ENCODE results near the gene TNXB. TPM values are rescaled to one million over a fixed set of nuclear protein-coding genes. Genes with fewer than 3 reads are reported as not detected.
A peak's percentile ranks its signal among the peaks of the same experiment; 100 is the strongest.

Gene TNXB
- total RNA-seq, 1 donor from 2014 or later = 10.3 TPM

DNA sequence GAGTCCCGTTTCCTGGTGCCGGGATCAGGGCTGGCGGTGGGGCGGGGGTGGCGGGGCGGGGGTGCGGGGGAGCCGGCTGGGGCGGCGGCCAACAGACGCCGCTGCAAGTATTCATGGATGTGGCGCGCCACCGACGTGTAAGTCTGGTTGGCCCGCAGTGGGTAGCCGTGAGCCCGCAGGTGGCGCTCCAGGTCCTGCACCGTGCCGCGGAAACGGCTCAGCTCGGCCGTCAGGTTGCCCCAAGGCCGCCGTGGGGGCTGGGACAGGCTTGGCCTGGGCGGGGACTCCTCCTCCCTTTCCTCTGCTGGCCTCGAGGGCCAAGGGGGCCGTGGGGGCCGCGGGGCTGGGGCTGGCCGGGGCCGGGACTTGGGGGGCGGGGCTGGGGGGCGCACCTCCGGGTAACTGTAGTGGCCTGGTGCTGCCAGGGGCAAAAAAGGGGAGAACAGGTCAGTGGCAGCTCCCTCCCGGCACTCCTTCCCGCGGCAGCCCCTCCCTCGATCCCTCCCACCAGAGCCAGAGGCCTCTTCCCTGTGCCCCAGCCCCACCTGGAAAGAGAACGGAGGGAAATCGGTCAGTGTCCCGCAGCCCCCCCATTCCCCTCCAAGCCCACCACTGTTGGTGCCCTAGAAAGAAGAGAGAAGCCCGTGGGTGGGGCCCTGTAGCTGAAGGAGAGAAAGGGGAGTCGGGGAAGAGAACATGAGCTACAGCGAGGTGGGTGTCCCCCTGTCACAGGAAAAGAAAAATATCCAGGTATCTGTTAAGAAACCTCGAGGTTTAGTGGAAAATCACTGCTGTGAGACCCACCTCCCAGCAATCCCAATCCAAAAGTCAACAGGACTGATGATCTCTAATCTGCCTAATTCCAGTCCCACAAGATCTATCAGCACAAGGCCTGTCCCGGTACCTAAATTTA lies 21.3 kb downstream of the TNXB start:
- peak overlapping the region; percentile 24 for H3K4me3 Mint-ChIP-seq (ENCODE audit: low read depth)

DNA sequence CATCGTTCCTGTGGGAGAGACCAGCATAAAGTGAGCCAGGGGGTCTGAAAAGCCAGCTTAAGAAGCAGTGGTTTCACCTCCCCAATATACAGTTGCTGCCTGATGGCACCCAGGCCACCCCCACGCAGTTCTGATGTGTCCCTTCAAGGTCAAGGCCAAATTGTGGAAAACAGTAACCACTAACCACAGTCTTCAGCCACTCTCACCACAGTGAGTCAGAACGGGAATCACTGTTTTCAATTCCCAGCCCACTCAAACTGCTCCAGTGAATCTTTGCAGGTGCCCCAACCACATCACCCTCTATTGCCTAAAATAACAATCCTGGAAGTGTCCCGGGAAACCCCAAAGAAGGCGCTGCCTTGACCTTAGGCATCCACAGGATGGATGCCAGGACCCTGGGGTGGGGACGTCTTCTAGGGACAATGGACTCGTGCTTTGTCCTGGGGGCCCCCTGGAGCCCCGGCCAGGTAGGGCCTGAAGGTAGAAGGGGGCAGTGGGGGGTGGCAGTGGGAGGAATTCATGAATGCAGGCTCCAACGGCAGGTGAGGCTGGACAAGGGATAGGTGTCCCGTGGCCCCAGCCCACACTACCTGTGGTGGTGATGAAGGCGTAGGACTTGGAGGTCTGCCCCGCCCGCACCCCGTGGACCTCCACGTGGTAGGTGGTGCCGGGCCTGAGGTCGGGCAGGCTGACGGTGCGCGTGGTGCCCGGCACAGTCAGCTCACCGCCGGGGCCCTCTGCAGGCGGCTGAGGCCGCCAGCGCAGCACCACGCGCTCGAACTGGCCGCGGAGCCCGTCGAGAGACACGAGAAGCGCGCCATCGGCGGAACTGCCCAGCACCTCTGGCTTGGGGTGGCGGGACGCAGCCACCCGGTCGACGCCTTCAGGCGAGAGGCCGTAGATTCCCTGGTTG lies 22.2 kb downstream of the TNXB start:
- Mint-ChIP-seq H3K27ac (no peak overlapping the region), H3K27me3 (peaks cover 36% of the 10 kb centered on the region), H3K9me3 (ENCODE audit: low read depth) (no peaks in the 10 kb centered on the region), H3K36me3 (ENCODE audit: insufficient read depth) (no peaks in the 10 kb centered on the region), H3K4me3 (ENCODE audit: low read depth) (no peak overlapping the region), H3K4me1 (ENCODE audit: low read depth) (peaks cover 10% of the 10 kb centered on the region)
- TF ChIP-seq, protein P1, sequence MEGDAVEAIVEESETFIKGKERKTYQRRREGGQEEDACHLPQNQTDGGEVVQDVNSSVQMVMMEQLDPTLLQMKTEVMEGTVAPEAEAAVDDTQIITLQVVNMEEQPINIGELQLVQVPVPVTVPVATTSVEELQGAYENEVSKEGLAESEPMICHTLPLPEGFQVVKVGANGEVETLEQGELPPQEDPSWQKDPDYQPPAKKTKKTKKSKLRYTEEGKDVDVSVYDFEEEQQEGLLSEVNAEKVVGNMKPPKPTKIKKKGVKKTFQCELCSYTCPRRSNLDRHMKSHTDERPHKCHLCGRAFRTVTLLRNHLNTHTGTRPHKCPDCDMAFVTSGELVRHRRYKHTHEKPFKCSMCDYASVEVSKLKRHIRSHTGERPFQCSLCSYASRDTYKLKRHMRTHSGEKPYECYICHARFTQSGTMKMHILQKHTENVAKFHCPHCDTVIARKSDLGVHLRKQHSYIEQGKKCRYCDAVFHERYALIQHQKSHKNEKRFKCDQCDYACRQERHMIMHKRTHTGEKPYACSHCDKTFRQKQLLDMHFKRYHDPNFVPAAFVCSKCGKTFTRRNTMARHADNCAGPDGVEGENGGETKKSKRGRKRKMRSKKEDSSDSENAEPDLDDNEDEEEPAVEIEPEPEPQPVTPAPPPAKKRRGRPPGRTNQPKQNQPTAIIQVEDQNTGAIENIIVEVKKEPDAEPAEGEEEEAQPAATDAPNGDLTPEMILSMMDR (IDR thresholded peaks at IDR 0.05; ENCODE audit: unreplicated experiment) = no peak
- DNase-seq (ENCODE audit: low spot score, unreplicated experiment) = no peak

More for the DNA sequence above, 21.3 kb downstream of the TNXB start:
- peaks cover 12% of the 10 kb centered on the region for H3K4me1 Mint-ChIP-seq (ENCODE audit: low read depth)
- H3K27ac Mint-ChIP-seq = peak overlapping the region; percentile 85
- H3K36me3 Mint-ChIP-seq (ENCODE audit: insufficient read depth) = no peaks in the 10 kb centered on the region
- H3K27me3 Mint-ChIP-seq = peaks cover 41% of the 10 kb centered on the region
- TF ChIP-seq, protein P1 (IDR thresholded peaks at IDR 0.05; ENCODE audit: unreplicated experiment) = peak; percentile 59
- DNase-seq (ENCODE audit: low spot score, unreplicated experiment) = peak; percentile 70
- H3K9me3 Mint-ChIP-seq (ENCODE audit: low read depth) = no peaks in the 10 kb centered on the region

DNA sequence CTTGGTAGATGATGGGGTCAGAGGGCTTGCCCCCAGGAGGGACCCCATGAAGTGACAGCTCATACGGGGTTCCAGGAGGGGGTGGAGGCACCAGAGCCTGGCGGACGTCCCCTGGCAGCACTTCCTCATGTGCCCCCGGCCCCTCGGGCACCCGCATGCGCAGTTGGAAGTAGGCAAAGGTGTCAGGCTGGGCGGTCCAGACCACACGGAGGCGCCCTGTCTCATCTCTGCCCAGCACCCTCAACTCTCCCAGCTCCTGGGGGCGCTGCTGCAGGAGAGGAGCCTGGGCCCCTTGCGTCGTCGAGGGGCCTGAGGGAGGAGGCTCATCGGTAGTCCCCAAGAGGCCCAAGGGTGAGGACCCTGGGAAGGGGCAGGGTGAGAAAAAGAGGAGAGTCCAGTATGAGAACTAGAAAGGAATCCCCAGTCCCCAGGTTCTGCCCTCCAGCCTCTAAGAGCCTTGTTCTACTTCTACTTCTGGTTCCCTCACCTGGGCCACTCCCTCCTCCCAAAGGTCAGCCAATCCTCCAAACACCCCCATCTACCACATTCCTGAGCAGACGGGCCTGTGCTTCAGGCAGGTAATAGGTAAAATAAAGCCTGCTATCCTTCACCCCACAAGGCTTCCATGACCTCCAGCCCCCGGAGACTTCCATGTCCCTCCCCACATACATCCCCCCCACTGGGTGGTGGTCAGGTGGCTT lies 23.2 kb downstream of the TNXB start:
- H3K9me3 Mint-ChIP-seq (ENCODE audit: low read depth) = no peaks in the 10 kb centered on the region
- DNase-seq (ENCODE audit: low spot score, unreplicated experiment) = no peak
- H3K27ac Mint-ChIP-seq = no peak overlapping the region
- TF ChIP-seq, protein P1 (IDR thresholded peaks at IDR 0.05; ENCODE audit: unreplicated experiment) = no peak
- H3K36me3 Mint-ChIP-seq (ENCODE audit: insufficient read depth) = no peaks in the 10 kb centered on the region
- H3K4me3 Mint-ChIP-seq (ENCODE audit: low read depth) = peak overlapping the region; percentile 21
- peaks cover 10% of the 10 kb centered on the region for H3K4me1 Mint-ChIP-seq (ENCODE audit: low read depth)
- peaks cover 35% of the 10 kb centered on the region for H3K27me3 Mint-ChIP-seq

DNA sequence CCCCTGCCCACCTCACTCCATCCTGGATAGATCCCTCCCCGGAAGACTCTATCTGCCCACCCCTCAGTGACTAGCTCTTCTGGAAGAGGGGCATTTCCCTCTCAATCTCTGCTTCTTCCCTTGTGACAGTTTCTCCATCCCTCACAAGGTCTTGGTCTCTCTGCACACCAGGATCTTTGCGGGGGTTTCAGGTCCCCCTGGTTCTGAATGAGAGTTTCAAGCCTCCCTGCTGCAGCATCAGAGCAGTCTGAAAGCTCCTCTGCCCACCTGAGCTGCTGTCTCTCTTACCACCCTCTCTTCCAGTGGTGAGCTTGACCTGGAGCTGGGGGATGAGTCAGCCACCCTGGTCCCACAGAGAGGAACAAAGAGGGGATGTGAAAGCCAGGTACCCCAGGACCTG lies 24.4 kb downstream of the TNXB start:
- peaks cover 28% of the 10 kb centered on the region for H3K27me3 Mint-ChIP-seq
- H3K27ac Mint-ChIP-seq = no peak overlapping the region
- H3K36me3 Mint-ChIP-seq (ENCODE audit: insufficient read depth) = no peaks in the 10 kb centered on the region
- peaks cover 10% of the 10 kb centered on the region for H3K4me1 Mint-ChIP-seq (ENCODE audit: low read depth)
- no peak overlapping the region for H3K4me3 Mint-ChIP-seq (ENCODE audit: low read depth)
- TF ChIP-seq, protein P1 (IDR thresholded peaks at IDR 0.05; ENCODE audit: unreplicated experiment) = no peak
- no peak for DNase-seq (ENCODE audit: low spot score, unreplicated experiment)
- no peaks in the 10 kb centered on the region for H3K9me3 Mint-ChIP-seq (ENCODE audit: low read depth)
